ENCODE measurements around the gene SEPTIN11. TPM values are rescaled to one million over a fixed set of nuclear protein-coding genes. Genes with fewer than 3 reads are reported as not detected.
"Not testable (repeated sequence)": the region's sequence is repeated elsewhere in the genome, so short reads cannot be mapped to it uniquely, and the experiment has no call there.

The SEPTIN11 gene
- total RNA-seq, 1 donor = 280 TPM

DNA sequence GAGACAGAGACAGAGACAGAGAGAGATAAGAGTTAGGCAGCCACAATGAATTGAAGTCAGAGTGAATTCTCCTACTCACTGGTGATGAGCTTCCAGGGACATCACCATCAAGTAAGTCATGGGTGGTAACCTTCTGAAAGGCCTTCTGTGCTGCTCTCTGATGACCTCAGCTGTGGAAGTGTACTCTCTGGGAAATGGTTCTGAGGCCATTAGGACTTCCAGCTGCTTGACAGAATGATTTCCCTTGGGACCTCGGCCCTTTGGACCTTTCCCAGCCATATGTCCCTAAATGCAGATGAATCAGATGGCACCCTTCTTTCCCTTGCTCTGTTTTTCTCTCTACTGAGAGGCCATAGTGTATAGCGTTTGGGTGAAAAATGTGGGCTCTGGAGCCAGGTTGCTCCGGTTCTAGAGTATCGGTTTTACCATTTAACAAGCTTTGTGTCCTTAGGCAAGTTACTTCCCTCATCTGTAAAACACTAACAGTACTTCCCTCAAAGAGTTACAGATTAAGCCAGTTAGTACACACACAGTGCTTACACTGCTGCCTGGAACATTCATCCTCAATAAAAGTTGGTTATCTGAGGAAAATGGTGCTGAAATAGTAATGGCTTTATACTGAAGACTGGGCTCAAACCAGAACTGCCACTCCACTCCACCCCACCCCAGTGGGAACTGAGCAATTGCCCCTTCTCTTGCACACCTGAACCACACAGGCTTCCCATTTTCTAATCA lies 7.6 kb downstream of the SEPTIN11 start:
- no peak for TF ChIP-seq CTCF (IDR thresholded peaks at IDR 0.05; ENCODE audit: insufficient read depth, low read length)
- no peak for DNase-seq (ENCODE audit: low read depth)
- no peak overlapping the region for H3K4me3 ChIP-seq (ENCODE audit: low read depth, low read length)

DNA sequence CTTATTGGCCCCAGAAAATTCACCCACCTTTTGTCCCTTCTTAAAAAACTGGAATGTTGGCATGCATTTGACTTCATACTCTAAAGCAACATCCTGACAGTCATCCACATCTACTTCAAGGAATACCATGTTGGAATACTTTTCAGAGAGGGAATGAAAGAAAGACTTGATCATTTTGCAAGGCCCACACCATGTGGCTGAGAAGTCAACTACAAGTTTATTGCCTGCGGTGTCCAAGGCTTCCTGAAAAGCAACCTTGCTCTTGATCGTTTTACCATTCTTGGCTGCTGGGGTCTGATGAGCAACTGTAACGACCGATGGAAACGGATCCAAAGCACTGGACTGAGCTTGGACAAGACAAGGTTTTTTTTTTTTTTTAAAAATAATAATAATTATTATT lies 9.3 kb downstream of the SEPTIN11 start:
- DNase-seq (ENCODE audit: low read depth) = no peak
- no peak for TF ChIP-seq CTCF (IDR thresholded peaks at IDR 0.05; ENCODE audit: insufficient read depth, low read length)
- H3K4me3 ChIP-seq (ENCODE audit: low read depth, low read length) = no peak overlapping the region

DNA sequence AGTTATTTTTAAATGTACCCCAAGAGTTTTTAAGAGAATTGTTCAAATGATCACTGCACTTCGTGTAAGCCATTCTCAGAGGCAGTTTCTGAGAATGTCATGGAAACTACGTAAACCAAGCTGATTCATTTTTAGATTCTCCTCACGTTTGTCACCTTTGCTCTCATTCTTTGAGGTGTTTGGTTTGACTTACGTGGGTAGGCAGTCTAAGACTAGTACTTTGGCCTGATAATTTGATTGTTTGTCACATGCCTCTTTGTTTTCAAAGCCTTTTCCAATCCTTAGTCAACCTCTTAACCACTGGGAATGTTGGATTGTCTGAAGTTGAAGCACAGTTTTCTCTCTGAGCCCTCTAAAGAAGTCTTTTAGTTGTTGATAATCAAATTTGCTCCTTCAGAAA lies 10.5 kb downstream of the SEPTIN11 start:
- no peak overlapping the region for H3K4me3 ChIP-seq (ENCODE audit: low read depth, low read length)
- no peak for DNase-seq (ENCODE audit: low read depth)
- TF ChIP-seq CTCF (IDR thresholded peaks at IDR 0.05; ENCODE audit: insufficient read depth, low read length) = no peak

GRCh38 chr4:76962406-76963130 lies 13.0 kb downstream of the SEPTIN11 start:
- DNase-seq (ENCODE audit: low read depth) = peak; percentile 59

DNA sequence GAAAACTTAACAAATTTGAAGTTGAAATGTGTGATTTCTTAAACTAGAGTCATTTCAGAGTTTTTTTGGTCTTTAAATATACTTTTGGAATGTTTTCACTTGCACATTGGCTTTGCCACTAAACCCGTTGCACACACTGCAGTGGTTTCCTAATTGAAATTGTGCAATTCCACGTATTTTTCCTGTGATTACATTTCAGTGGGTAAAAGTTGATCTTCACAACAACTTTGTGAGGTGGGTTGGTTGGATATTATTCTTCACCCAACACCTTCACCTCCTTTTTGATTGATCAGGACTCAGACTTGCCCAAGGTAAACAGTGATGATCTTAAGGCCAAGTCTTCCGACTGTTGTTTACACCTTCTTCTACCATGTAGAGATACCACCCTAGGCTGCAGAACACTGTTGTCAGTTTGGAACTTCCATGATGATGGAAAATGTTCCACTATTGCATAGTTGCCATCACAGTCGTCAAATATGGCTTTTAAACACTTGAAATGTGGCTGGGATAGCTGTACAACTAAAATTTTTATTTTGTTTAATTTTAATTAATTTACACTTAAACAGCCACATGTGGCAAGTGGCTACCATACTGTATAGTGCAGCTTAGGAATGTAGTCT lies 13.7 kb downstream of the SEPTIN11 start:
- H3K4me3 ChIP-seq (ENCODE audit: low read depth, low read length) = no peak overlapping the region
- no peak for TF ChIP-seq CTCF (IDR thresholded peaks at IDR 0.05; ENCODE audit: insufficient read depth, low read length)
- peak; percentile 58 for DNase-seq (ENCODE audit: low read depth)

More at GRCh38 chr4:76962406-76963130, 13.0 kb downstream of the SEPTIN11 start:
- H3K4me3 ChIP-seq (ENCODE audit: low read depth, low read length) = no peak overlapping the region
- TF ChIP-seq CTCF (IDR thresholded peaks at IDR 0.05; ENCODE audit: insufficient read depth, low read length) = no peak

GRCh38 chr4:76963927-76964326 lies 14.4 kb downstream of the SEPTIN11 start:
- not testable (repeated sequence) for DNase-seq (ENCODE audit: low read depth); H3K4me3 ChIP-seq (ENCODE audit: low read depth, low read length)

- no peak for DNase-seq (ENCODE audit: low read depth)
- TF ChIP-seq CTCF (IDR thresholded peaks at IDR 0.05; ENCODE audit: insufficient read depth, low read length) = no peak
Observed at GRCh38 chr4:76964769-76965168, 15.2 kb downstream of the SEPTIN11 start.

More at GRCh38 chr4:76964769-76965168, 15.2 kb downstream of the SEPTIN11 start:
- H3K4me3 ChIP-seq (ENCODE audit: low read depth, low read length) = no peak overlapping the region
